ENCODE results near the gene ALKBH3. TPM values are rescaled to one million over a fixed set of nuclear protein-coding genes. Genes with fewer than 3 reads are reported as not detected.
A peak's percentile ranks its signal among the peaks of the same experiment; 100 is the strongest.

Gene ALKBH3
- total RNA-seq, 1 experiment from 2014 or later = 59.3 TPM

- H3K27me3 ChIP-seq = peaks cover 13% of the 10 kb centered on the region; the same call in 1 of the 2 replicates
- peak; percentile 11 for DNase-seq
- H3K9me3 ChIP-seq = no peaks in the 10 kb centered on the region
- no peak overlapping the region for H3K4me3 ChIP-seq
- no peaks in the 10 kb centered on the region for H3K36me3 ChIP-seq
Observed at GRCh38 chr11:43872995-43873394, 7.6 kb upstream of the ALKBH3 start.

- Histone ChIP-seq H3K4me3 (no peak overlapping the region), H3K9me3 (no peaks in the 10 kb centered on the region), H3K36me3 (no peaks in the 10 kb centered on the region), H3K27me3 (peaks cover 13% of the 10 kb centered on the region; the same call in 1 of the 2 replicates)
- no peak for DNase-seq
Observed at GRCh38 chr11:43874078-43874477, 6.6 kb upstream of the ALKBH3 start.

GRCh38 chr11:43874738-43875137, 5.9 kb upstream of the ALKBH3 start:
- Histone ChIP-seq H3K36me3 (no peaks in the 10 kb centered on the region), H3K27me3 (peaks cover 13% of the 10 kb centered on the region; the same call in 1 of the 2 replicates), H3K9me3 (no peaks in the 10 kb centered on the region), H3K4me3 (no peak overlapping the region)
- DNase-seq = no peak

GRCh38 chr11:43879789-43880639, 617 bp upstream of the ALKBH3 start:
- Histone ChIP-seq H3K9me3 (no peaks in the 10 kb centered on the region), H3K4me3 (peak overlapping the region; percentile 97), H3K27me3 (no peaks in the 10 kb centered on the region), H3K36me3 (peaks cover 2% of the 10 kb centered on the region; the same call in 1 of the 2 replicates)
- no peak for DNase-seq

GRCh38 chr11:43892851-43893250, 12.2 kb downstream of the ALKBH3 start:
- H3K36me3 ChIP-seq = peaks cover 58% of the 10 kb centered on the region
- H3K27me3 ChIP-seq = no peaks in the 10 kb centered on the region
- H3K9me3 ChIP-seq = no peaks in the 10 kb centered on the region
- no peak overlapping the region for H3K4me3 ChIP-seq
- no peak for DNase-seq

GRCh38 chr11:43894546-43894945, 13.9 kb downstream of the ALKBH3 start:
- Histone ChIP-seq H3K9me3 (no peaks in the 10 kb centered on the region), H3K4me3 (no peak overlapping the region), H3K27me3 (no peaks in the 10 kb centered on the region), H3K36me3 (peaks cover 66% of the 10 kb centered on the region)
- no peak for DNase-seq

- DNase-seq = no peak
- H3K36me3 ChIP-seq = peaks cover 63% of the 10 kb centered on the region
- H3K27me3 ChIP-seq = no peaks in the 10 kb centered on the region
- no peak overlapping the region for H3K4me3 ChIP-seq
- no peaks in the 10 kb centered on the region for H3K9me3 ChIP-seq
Observed at GRCh38 chr11:43895601-43896000, 15.0 kb downstream of the ALKBH3 start.

- Histone ChIP-seq H3K36me3 (peaks cover 49% of the 10 kb centered on the region), H3K9me3 (no peaks in the 10 kb centered on the region), H3K4me3 (no peak overlapping the region), H3K27me3 (no peaks in the 10 kb centered on the region)
- DNase-seq = no peak
Observed at GRCh38 chr11:43898574-43898973, 17.9 kb downstream of the ALKBH3 start.

GRCh38 chr11:43899094-43899493, 18.5 kb downstream of the ALKBH3 start:
- no peaks in the 10 kb centered on the region for H3K27me3 ChIP-seq
- DNase-seq = no peak
- H3K4me3 ChIP-seq = no peak overlapping the region
- peaks cover 46% of the 10 kb centered on the region for H3K36me3 ChIP-seq
- no peaks in the 10 kb centered on the region for H3K9me3 ChIP-seq

- DNase-seq = no peak
- Histone ChIP-seq H3K27me3 (no peaks in the 10 kb centered on the region), H3K9me3 (no peaks in the 10 kb centered on the region), H3K36me3 (peaks cover 45% of the 10 kb centered on the region), H3K4me3 (no peak overlapping the region)
Observed at GRCh38 chr11:43901551-43901950, 20.9 kb downstream of the ALKBH3 start.

- peaks cover 37% of the 10 kb centered on the region for H3K36me3 ChIP-seq
- DNase-seq = no peak
- no peaks in the 10 kb centered on the region for H3K9me3 ChIP-seq
- H3K27me3 ChIP-seq = no peaks in the 10 kb centered on the region
- H3K4me3 ChIP-seq = no peak overlapping the region
Observed at GRCh38 chr11:43903078-43903477, 22.4 kb downstream of the ALKBH3 start.

GRCh38 chr11:43903969-43904368, 23.3 kb downstream of the ALKBH3 start:
- peaks cover 38% of the 10 kb centered on the region for H3K36me3 ChIP-seq
- H3K4me3 ChIP-seq = no peak overlapping the region
- DNase-seq = no peak
- H3K9me3 ChIP-seq = no peaks in the 10 kb centered on the region
- no peaks in the 10 kb centered on the region for H3K27me3 ChIP-seq

- no peak overlapping the region for H3K4me3 ChIP-seq
- no peaks in the 10 kb centered on the region for H3K27me3 ChIP-seq
- H3K9me3 ChIP-seq = no peaks in the 10 kb centered on the region
- H3K36me3 ChIP-seq = peaks cover 32% of the 10 kb centered on the region
- no peak for DNase-seq
Observed at GRCh38 chr11:43904742-43905535, 24.3 kb downstream of the ALKBH3 start.

GRCh38 chr11:43905813-43906241, 25.2 kb downstream of the ALKBH3 start:
- no peak overlapping the region for H3K4me3 ChIP-seq
- no peak for DNase-seq
- peaks cover 35% of the 10 kb centered on the region for H3K36me3 ChIP-seq
- H3K9me3 ChIP-seq = no peaks in the 10 kb centered on the region
- H3K27me3 ChIP-seq = no peaks in the 10 kb centered on the region

GRCh38 chr11:43907028-43907975, 26.7 kb downstream of the ALKBH3 start:
- DNase-seq = no peak
- Histone ChIP-seq H3K4me3 (no peak overlapping the region), H3K9me3 (no peaks in the 10 kb centered on the region), H3K36me3 (peaks cover 28% of the 10 kb centered on the region), H3K27me3 (no peaks in the 10 kb centered on the region)

- Histone ChIP-seq H3K9me3 (no peaks in the 10 kb centered on the region), H3K4me3 (no peak overlapping the region), H3K36me3 (peaks cover 24% of the 10 kb centered on the region), H3K27me3 (no peaks in the 10 kb centered on the region)
- no peak for DNase-seq
Observed at GRCh38 chr11:43908191-43908590, 27.6 kb downstream of the ALKBH3 start.
